Kidney epithelial cell (primary cell): ENCODE results near the gene EPN2. TPM values are rescaled to one million over a fixed set of nuclear protein-coding genes. Genes with fewer than 3 reads are reported as not detected.

ENCODE experiments used
- DNase-seq: peaks from one replicate; pipeline ENCODE4 v3.0.0-alpha.2; 2010; ENCODE audit warnings: low read depth
- H3K27me3 ChIP-seq: 2 replicates; pipeline ENCODE4 v1.6.0; 2011; ENCODE audit warnings: low read length; ENCODE audit not compliant: control insufficient read depth, insufficient read depth
- H3K36me3 ChIP-seq: 2 replicates; pipeline ENCODE4 v1.5.1; 2011; ENCODE audit warnings: low read length; ENCODE audit not compliant: control insufficient read depth, insufficient read depth
- H3K4me3 ChIP-seq: 2 replicates; pipeline ENCODE4 v1.5.1; 2011; ENCODE audit warnings: low read depth, mild to moderate bottlenecking, control low read depth, low read length
- total RNA-seq: library from RNA; depleted of rRNA; stranded (reverse); fragments of >200 nt; gene quantifications from 2 replicates; pipeline ENCODE4 v1.2.3, GENCODE V29; 2015
- TF ChIP-seq, protein P1 (sequence below): IDR thresholded peaks from 2 replicates; pipeline ENCODE4 v1.5.1; 2011; ENCODE audit warnings: mild to moderate bottlenecking, moderate library complexity, low read length, control low read depth, inconsistent platforms; ENCODE audit not compliant: insufficient read depth, poor library complexity, severe bottlenecking

EPN2 gene
- total RNA-seq, 1 donor from 2014 or later, result 13.7 TPM

GRCh38 chr17:19363460-19364035 lies 126.4 kb downstream of the EPN2 start:
- no peaks in the 10 kb centered on the region for H3K27me3 ChIP-seq
- no peak for DNase-seq
- TF ChIP-seq, protein P1, sequence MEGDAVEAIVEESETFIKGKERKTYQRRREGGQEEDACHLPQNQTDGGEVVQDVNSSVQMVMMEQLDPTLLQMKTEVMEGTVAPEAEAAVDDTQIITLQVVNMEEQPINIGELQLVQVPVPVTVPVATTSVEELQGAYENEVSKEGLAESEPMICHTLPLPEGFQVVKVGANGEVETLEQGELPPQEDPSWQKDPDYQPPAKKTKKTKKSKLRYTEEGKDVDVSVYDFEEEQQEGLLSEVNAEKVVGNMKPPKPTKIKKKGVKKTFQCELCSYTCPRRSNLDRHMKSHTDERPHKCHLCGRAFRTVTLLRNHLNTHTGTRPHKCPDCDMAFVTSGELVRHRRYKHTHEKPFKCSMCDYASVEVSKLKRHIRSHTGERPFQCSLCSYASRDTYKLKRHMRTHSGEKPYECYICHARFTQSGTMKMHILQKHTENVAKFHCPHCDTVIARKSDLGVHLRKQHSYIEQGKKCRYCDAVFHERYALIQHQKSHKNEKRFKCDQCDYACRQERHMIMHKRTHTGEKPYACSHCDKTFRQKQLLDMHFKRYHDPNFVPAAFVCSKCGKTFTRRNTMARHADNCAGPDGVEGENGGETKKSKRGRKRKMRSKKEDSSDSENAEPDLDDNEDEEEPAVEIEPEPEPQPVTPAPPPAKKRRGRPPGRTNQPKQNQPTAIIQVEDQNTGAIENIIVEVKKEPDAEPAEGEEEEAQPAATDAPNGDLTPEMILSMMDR, result no peak
- no peaks in the 10 kb centered on the region for H3K36me3 ChIP-seq
- H3K4me3 ChIP-seq, result no peak overlapping the region

DNA sequence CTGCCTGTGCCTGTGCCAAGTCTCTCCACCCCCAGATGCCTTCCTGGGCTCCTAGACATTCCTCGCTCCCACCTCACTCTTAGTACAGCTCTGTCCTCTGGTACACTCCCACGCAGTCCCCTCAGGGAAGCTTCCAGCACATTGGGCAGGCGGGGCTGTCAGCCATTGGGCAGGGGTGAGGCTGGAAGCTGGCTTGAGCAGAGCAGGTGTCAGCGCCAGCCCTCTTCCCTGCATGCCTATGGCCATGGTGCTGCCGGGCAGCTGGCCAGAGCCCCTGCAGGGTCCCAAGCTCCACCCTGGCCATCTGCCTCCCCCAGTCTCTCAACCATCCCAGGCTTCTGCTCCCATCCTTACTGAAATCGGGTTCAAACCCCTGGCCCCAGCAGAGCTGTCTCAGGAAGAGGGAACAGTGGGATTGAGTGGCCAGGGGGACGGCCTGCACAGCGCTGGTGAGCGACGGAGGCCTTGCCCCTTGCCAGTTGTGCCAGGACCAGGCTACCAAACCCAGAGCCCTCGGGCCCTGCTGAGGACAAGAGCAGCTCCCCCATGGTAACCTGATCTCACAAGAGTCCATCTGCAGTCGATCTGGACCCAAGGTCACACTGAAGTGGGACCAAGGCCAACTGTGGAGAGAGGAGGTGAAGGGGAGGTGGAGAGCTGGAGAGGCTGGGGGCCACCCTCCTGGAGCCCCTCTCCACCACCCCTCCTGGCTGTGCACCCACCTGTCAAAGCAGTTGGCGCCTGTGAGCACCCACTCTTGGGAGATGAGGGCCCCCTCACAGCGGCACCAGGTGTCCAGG lies 127.7 kb downstream of the EPN2 start:
- Histone ChIP-seq H3K4me3 (no peak overlapping the region), H3K36me3 (no peaks in the 10 kb centered on the region), H3K27me3 (no peaks in the 10 kb centered on the region)
- DNase-seq, result no peak
- TF ChIP-seq, protein P1, result no peak

GRCh38 chr17:19365499-19365817 lies 128.3 kb downstream of the EPN2 start:
- DNase-seq, result no peak
- no peaks in the 10 kb centered on the region for H3K36me3 ChIP-seq
- H3K4me3 ChIP-seq, result no peak overlapping the region
- no peaks in the 10 kb centered on the region for H3K27me3 ChIP-seq
- TF ChIP-seq, protein P1, result no peak

DNA sequence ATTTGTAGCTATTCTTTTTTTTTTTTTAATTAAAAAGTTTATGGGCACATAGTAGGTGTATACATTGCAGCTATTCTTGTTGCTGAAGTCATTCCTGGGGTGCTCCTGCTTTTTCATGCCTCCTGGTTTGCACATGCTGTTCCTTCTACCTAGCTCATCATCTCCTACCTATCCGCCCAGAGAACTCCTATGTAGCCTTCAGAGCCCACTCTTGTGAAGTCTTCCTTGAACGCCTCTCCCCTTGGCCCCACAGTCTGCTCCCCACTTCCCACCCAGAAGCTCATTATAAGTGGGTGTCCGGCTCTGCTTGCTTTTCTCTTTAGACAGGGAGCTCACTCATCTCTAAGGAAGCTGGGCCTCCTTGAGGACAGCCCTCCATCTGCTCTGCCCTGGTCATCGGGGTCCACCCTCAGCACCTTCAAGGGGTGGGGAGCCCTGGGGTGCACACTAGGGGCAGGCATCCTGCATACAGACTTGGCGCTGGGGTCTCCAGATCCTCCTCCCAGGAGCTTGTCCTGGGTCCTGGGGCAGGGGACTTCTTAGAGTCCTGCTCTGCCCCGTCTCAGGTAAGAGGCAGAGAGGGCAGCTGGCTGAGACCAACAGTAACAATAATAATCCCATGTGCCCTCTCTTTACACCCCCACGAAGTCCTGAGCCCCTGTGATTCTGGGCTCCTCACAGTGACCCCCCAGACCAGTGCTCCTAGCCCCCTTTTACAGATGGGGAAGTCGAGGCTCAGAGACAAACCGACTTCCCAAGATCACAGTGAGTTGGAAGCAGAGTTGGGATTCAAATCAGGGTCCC lies 128.9 kb downstream of the EPN2 start:
- H3K36me3 ChIP-seq, result no peaks in the 10 kb centered on the region
- H3K4me3 ChIP-seq, result no peak overlapping the region
- no peaks in the 10 kb centered on the region for H3K27me3 ChIP-seq
- TF ChIP-seq, protein P1, result no peak
- no peak for DNase-seq

- TF ChIP-seq, protein P1, result no peak
- Histone ChIP-seq H3K36me3 (no peaks in the 10 kb centered on the region), H3K27me3 (no peaks in the 10 kb centered on the region), H3K4me3 (no peak overlapping the region)
- DNase-seq, result no peak
Measured at GRCh38 chr17:19366637-19366972, 129.4 kb downstream of the EPN2 start.
